ENCODE results near the gene CCDC68. TPM values are rescaled to one million over a fixed set of nuclear protein-coding genes. Genes with fewer than 3 reads are reported as not detected.

CCDC68 gene
- total and polyA plus RNA-seq, 2 of the 4 experiments (the other 2 are of a cell fraction): 0.46 to 0.54 TPM

DNA sequence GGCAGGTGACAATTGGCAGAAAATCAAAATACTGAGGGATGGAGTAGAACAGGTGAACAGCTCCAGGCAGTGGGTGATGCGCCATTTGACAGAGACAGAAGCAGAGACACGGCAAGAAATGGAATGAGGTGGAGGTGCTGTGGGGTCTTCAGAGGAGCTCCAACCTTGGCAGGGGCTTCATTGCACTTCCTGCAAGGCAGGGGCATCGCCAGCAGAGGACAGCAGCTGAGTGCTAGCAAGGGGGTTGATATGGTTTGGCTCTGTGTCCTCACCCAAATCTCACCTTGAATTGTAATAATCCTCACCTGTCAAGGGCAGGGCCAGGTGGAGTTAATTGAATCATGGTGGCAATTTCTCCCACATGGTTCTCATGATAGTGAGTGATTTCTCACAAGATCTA, 42.8 kb downstream of the CCDC68 start:
- Histone ChIP-seq H3K4me2 (ENCODE audit: low read depth, low read length) (no peak overlapping the region), H3K27me3 (ENCODE audit: control insufficient read depth, insufficient read depth, low read length) (no peaks in the 10 kb centered on the region), H4K20me1 (ENCODE audit: insufficient read depth, low read length) (no peaks in the 10 kb centered on the region), H2BK15ac (ENCODE audit: low read depth, low read length) (no peak overlapping the region), H3K9ac (ENCODE audit: low read depth, low read length) (no peak overlapping the region), H2BK5ac (ENCODE audit: low read depth, low read length, poor library complexity, severe bottlenecking) (no peak overlapping the region), H3K27ac (ENCODE audit: insufficient read depth, low read length) (no peak overlapping the region), H3K79me1 (ENCODE audit: low read depth in 1 of 2, low read length in 2 of 2) (no peaks in the 10 kb centered on the region), H3K9me3 (ENCODE audit: control insufficient read depth, insufficient read depth, low read length) (no peaks in the 10 kb centered on the region), H3K56ac (ENCODE audit: extremely low read depth, insufficient read depth, low read length) (no peak overlapping the region), H3K4ac (ENCODE audit: low read depth, low read length) (no peak overlapping the region), H2AK9ac (replicated peaks; ENCODE audit: low read depth, low read length, poor library complexity) (no peak overlapping the region), H2BK20ac (ENCODE audit: low read depth, low read length) (no peak overlapping the region), H4K91ac (ENCODE audit: insufficient read depth, low read depth, low read length) (no peak overlapping the region), H3K4me1 (ENCODE audit: control insufficient read depth, insufficient read depth, low read length) (peaks cover 2% of the 10 kb centered on the region; the same call in 1 of the 2 replicates), H3K18ac (ENCODE audit: low read depth, low read length) (no peak overlapping the region), H3K4me3 (ENCODE audit: insufficient read depth, low read depth, low read length) (no peak overlapping the region), H3K23ac (ENCODE audit: low read depth, low read length) (no peak overlapping the region), H3K14ac (replicated peaks; ENCODE audit: low read depth, low read length) (no peak overlapping the region), H3K36me3 (ENCODE audit: control insufficient read depth, insufficient read depth, low read length) (peaks cover 8% of the 10 kb centered on the region), H2BK120ac (ENCODE audit: low read depth, low read length) (no peak overlapping the region), H4K5ac (ENCODE audit: low read depth, low read length) (no peak overlapping the region), H3K9me1 (ENCODE audit: insufficient read depth, low read length) (peaks cover 5% of the 10 kb centered on the region), H2AFZ (replicated peaks; ENCODE audit: low read length, poor library complexity) (no peak overlapping the region), H4K8ac (ENCODE audit: low read depth in 2 of 2, low read length in 2 of 2) (no peak overlapping the region), H2AK5ac (ENCODE audit: low read depth, low read length) (no peak overlapping the region)
- DNase-seq (no peak), ATAC-seq (ENCODE audit: low read depth) (no peak)
- in situ Hi-C loops (cut with MboI; ENCODE audit: low sequenced_read_pairs) (no loop called here), dilution Hi-C loops (cut with HindIII; ENCODE audit: low sequenced_read_pairs, unreplicated experiment) (no loop called here), intact Hi-C loops (cut with micrococcal nuclease) (no loop called here)
- TF ChIP-seq BHLHE40 (IDR thresholded peaks at IDR 0.05; ENCODE audit: low read depth, low read length): no peak
- TF ChIP-seq CHD1 (IDR thresholded peaks at IDR 0.05; ENCODE audit: low read depth, low read length): no peak
- TF ChIP-seq RCOR1 (IDR thresholded peaks at IDR 0.05; ENCODE audit: insufficient replicate concordance, low read length): no peak
- TF ChIP-seq RAD21 (IDR thresholded peaks at IDR 0.05; ENCODE audit: low read length): no peak
- no peak for TF ChIP-seq NFE2L2 (IDR thresholded peaks at IDR 0.05; ENCODE audit: low read depth, low read length)
- TF ChIP-seq MAZ (IDR thresholded peaks at IDR 0.05; ENCODE audit: borderline replicate concordance, low read depth, low read length): no peak
- no peak for TF ChIP-seq RFX5 (IDR thresholded peaks at IDR 0.05; ENCODE audit: low read depth, low read length)
- TF ChIP-seq FOS (IDR thresholded peaks at IDR 0.05; ENCODE audit: low read depth, low read length): no peak
- TF ChIP-seq, protein P1, sequence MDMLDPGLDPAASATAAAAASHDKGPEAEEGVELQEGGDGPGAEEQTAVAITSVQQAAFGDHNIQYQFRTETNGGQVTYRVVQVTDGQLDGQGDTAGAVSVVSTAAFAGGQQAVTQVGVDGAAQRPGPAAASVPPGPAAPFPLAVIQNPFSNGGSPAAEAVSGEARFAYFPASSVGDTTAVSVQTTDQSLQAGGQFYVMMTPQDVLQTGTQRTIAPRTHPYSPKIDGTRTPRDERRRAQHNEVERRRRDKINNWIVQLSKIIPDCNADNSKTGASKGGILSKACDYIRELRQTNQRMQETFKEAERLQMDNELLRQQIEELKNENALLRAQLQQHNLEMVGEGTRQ (IDR thresholded peaks at IDR 0.05; ENCODE audit: low read depth, low read length): no peak
- TF ChIP-seq, protein P2, sequence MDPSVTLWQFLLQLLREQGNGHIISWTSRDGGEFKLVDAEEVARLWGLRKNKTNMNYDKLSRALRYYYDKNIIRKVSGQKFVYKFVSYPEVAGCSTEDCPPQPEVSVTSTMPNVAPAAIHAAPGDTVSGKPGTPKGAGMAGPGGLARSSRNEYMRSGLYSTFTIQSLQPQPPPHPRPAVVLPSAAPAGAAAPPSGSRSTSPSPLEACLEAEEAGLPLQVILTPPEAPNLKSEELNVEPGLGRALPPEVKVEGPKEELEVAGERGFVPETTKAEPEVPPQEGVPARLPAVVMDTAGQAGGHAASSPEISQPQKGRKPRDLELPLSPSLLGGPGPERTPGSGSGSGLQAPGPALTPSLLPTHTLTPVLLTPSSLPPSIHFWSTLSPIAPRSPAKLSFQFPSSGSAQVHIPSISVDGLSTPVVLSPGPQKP (IDR thresholded peaks at IDR 0.05; ENCODE audit: borderline replicate concordance, low read depth, low read length): no peak
- no peak for TF ChIP-seq CEBPB (IDR thresholded peaks at IDR 0.05; ENCODE audit: low read depth, low read length)
- TF ChIP-seq SMC3 (IDR thresholded peaks at IDR 0.05; ENCODE audit: low read depth, low read length): no peak
- TF ChIP-seq MAFK (IDR thresholded peaks at IDR 0.05; ENCODE audit: low read depth, low read length): no peak
- TF ChIP-seq POLR2A (IDR thresholded peaks at IDR 0.05; ENCODE audit: low read depth, low read length): no peak
- TF ChIP-seq MXI1 (IDR thresholded peaks at IDR 0.05; ENCODE audit: borderline replicate concordance, low read depth, low read length): no peak
- TF ChIP-seq, protein P3, sequence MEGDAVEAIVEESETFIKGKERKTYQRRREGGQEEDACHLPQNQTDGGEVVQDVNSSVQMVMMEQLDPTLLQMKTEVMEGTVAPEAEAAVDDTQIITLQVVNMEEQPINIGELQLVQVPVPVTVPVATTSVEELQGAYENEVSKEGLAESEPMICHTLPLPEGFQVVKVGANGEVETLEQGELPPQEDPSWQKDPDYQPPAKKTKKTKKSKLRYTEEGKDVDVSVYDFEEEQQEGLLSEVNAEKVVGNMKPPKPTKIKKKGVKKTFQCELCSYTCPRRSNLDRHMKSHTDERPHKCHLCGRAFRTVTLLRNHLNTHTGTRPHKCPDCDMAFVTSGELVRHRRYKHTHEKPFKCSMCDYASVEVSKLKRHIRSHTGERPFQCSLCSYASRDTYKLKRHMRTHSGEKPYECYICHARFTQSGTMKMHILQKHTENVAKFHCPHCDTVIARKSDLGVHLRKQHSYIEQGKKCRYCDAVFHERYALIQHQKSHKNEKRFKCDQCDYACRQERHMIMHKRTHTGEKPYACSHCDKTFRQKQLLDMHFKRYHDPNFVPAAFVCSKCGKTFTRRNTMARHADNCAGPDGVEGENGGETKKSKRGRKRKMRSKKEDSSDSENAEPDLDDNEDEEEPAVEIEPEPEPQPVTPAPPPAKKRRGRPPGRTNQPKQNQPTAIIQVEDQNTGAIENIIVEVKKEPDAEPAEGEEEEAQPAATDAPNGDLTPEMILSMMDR (conservative IDR thresholded peaks at IDR 0.05; ENCODE audit: low read depth, low read length): no peak
- WGBS, 2 experiments (ENCODE audit: extremely low coverage in 2 of 2, insufficient read length in 1 of 2): 92% methylated on average over 2 of the region's 3 CpGs; no CpG with 5 or more reads in 1 of the 2 experiments
- ChIA-PET POLR2A (ENCODE audit: unreplicated experiment) (no interaction called here), CTCF (no interaction called here)
- BruUV-seq (replicated peaks): no TSS peak

Measured in IMR-90 (cell line).